Left ventricle myocardium inferior (tissue), 1 donor: Measurements from ENCODE around the gene APC. TPM values are rescaled to one million over a fixed set of nuclear protein-coding genes. Genes with fewer than 3 reads are reported as not detected.

Experiments
- DNase-seq: peaks from one replicate; pipeline ENCODE4 v3.0.0-alpha.2; 2020
- H3K27ac ChIP-seq: fragments of 200-600 bp; replicated peaks from 2 replicates; pipeline ENCODE4 v1.8.0; 2021
- H3K27me3 ChIP-seq: fragments of 200-600 bp; 2 replicates; pipeline ENCODE4 v1.8.0; 2021; ENCODE audit warnings: low read depth
- H3K36me3 ChIP-seq: fragments of 200-600 bp; 2 replicates; pipeline ENCODE4 v1.8.0; 2021
- H3K4me1 ChIP-seq: fragments of 200-600 bp; 2 replicates; pipeline ENCODE4 v1.8.0; 2021
- H3K4me3 ChIP-seq: fragments of 200-600 bp; 2 replicates; pipeline ENCODE4 v1.8.0; 2021; ENCODE audit warnings: mild to moderate bottlenecking, moderate library complexity
- H3K9me3 ChIP-seq: fragments of 200-600 bp; replicated peaks from 2 replicates; pipeline ENCODE4 v1.8.0; 2021
- CTCF ChIP-seq: fragments of 200-600 bp; IDR thresholded peaks from 2 replicates; pipeline ENCODE4 v1.8.0; 2021; ENCODE audit warnings: antibody characterized with exemption, mild to moderate bottlenecking, borderline replicate concordance
- intact Hi-C: fragments of 100-400 bp; cut with micrococcal nuclease; formaldehyde crosslinking; loops from one replicate; pipeline ENCODE4 v1.11.0; 2022
- total RNA-seq: library from RNA; stranded (reverse); fragmentation: NEBNext Ultra II Directional; extraction: Animal tissue kit (Norgen Biotek cat#: 25700); gene quantifications from one replicate; pipeline ENCODE4 v1.2.1, GENCODE V29; 2021
- donor health status: DM: no; HTN: yes; CAD: no; lungs with severe emphysema.

The APC gene
- total RNA-seq, 1 donor from 2014 or later, result 33.4 TPM

GRCh38 chr5:112787261-112787660, 49.6 kb downstream of the APC start:
- H3K27ac ChIP-seq, result no peak overlapping the region

GRCh38 chr5:112787896-112788295, 50.2 kb downstream of the APC start:
- H3K36me3 ChIP-seq, result peaks cover 34% of the 10 kb centered on the region
- H3K9me3 ChIP-seq, result no peaks in the 10 kb centered on the region
- no peak for DNase-seq
- intact Hi-C loops, result no loop called here
- no peaks in the 10 kb centered on the region for H3K4me1 ChIP-seq
- no peak overlapping the region for H3K4me3 ChIP-seq
- no peaks in the 10 kb centered on the region for H3K27me3 ChIP-seq
- H3K27ac ChIP-seq, result no peak overlapping the region
- TF ChIP-seq CTCF, result no peak

More at GRCh38 chr5:112787261-112787660, 49.6 kb downstream of the APC start:
- Histone ChIP-seq H3K4me1 (no peaks in the 10 kb centered on the region), H3K36me3 (peaks cover 32% of the 10 kb centered on the region), H3K27me3 (no peaks in the 10 kb centered on the region), H3K4me3 (no peak overlapping the region), H3K9me3 (no peaks in the 10 kb centered on the region)
- no peak for DNase-seq
- intact Hi-C loops, result no loop called here
- no peak for TF ChIP-seq CTCF

- no peak for TF ChIP-seq CTCF
- Histone ChIP-seq H3K36me3 (peaks cover 53% of the 10 kb centered on the region), H3K27ac (no peak overlapping the region), H3K4me1 (peaks cover 13% of the 10 kb centered on the region), H3K4me3 (no peak overlapping the region), H3K27me3 (no peaks in the 10 kb centered on the region), H3K9me3 (no peaks in the 10 kb centered on the region)
- DNase-seq, result no peak
- intact Hi-C loops, result no loop called here
These were observed 55.5 kb downstream of the APC start for GRCh38 chr5:112793201-112793600.

GRCh38 chr5:112794410-112794809, 56.7 kb downstream of the APC start:
- Histone ChIP-seq H3K36me3 (peaks cover 53% of the 10 kb centered on the region), H3K4me1 (peaks cover 16% of the 10 kb centered on the region), H3K4me3 (no peak overlapping the region), H3K27me3 (no peaks in the 10 kb centered on the region), H3K9me3 (no peaks in the 10 kb centered on the region), H3K27ac (peak overlapping the region; percentile 71)
- DNase-seq, result peak; percentile 36
- no peak for TF ChIP-seq CTCF
- intact Hi-C loops, result no loop called here

- Histone ChIP-seq H3K4me1 (peaks cover 21% of the 10 kb centered on the region), H3K27ac (peak overlapping the region; percentile 71), H3K4me3 (no peak overlapping the region), H3K9me3 (no peaks in the 10 kb centered on the region), H3K36me3 (peaks cover 50% of the 10 kb centered on the region), H3K27me3 (no peaks in the 10 kb centered on the region)
- DNase-seq, result no peak
- no peak for TF ChIP-seq CTCF
- intact Hi-C loops, result no loop called here
These were observed 57.7 kb downstream of the APC start for GRCh38 chr5:112795342-112795741.
